T47D (cell line): ENCODE results near the gene ZNF496.
"Not testable (repeated sequence)": the region's sequence is repeated elsewhere in the genome, so short reads cannot be mapped to it uniquely, and the experiment has no call there.

ENCODE experiments used
- DNase-seq, 2 experiments: peaks; one replicate each; pipeline versions ENCODE4 v3.0.0 to v3.0.0-alpha.2; 2011 to 2012; ENCODE audit warnings: low read depth in 1 of 2, low spot score in 1 of 2
- JUND ChIP-seq: IDR thresholded peaks from 2 replicates; pipeline ENCODE4 v1.6.1; 2012; ENCODE audit warnings: low read depth
- in situ Hi-C: cut with HindIII; loops from 2 replicates; pipeline ENCODE4 v1.10.0; 2016; ENCODE audit warnings: low sequenced_read_pairs, low pct_unique_long_range_greater_than_20kb

Gene ZNF496

DNA sequence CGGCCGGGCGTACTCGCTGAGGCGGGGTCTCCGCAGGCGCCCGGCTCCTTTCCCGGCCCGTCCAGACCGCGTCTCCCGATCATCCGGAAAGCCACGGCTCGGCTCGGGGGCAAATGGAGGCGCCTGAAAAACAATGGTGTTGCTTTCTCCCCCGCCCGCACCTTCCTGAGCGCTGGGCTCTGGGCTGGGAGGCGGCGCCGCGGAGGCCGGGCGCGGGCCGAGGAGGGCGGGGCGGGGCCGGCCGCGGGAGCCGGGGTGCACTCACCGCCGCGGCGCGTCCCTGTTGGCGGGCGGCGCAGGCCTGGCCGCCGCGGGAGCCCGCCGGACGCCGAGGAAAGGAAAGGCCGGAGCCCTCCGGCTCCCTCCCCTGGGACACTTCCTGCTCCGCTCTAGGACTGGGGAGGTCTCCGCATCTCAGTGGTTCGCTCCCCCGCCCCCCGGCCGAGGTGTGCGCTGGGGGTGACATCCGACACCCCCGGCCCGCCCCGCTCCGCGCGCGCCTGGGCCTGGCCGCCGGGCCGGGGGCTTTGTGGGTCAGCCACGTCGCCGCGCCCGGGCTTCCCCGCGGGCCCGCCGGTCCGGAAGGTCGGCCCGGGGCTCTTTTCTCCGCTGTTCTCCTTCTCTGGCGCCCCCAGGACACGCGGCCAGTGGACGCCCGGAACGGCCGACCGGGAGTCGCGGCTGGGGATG is at the start of gene ZNF496:
TSS of gene ZNF496 (minus strand) at position 343 of the 690 bp plus-strand sequence. CDS start 2,289 bp downstream, outside the sequence.
- DNase-seq = peak; percentile 87 to 90
- TF ChIP-seq JUND = no peak
- in situ Hi-C loops = no loop called here

GRCh38 chr1:247378334-247379073 is 46.8 kb upstream of the ZNF496 start:
- TF ChIP-seq JUND = no peak
- no peak for DNase-seq
- in situ Hi-C loops = no loop called here

DNA sequence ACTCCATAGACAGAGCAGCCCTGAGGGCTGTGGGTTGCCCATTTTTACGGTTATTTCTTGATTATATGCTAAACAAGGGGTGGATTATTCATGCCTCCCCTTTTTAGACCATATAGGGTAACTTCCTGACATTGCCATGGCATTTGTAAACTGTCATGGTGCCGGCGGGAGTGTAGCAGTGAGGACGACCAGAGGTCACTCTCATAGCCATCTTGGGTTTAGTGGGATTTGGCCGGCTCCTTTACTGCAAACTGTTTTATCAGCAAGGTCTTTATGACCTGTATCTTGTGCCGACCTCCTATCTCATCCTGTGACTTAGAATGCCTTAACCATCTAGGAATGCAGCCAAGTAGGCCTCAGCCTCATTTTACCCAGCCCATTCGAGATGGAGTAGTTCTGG is 46.0 kb upstream of the ZNF496 start:
- DNase-seq, in situ Hi-C loops: not testable (repeated sequence)

GRCh38 chr1:247376659-247377058 is 45.0 kb upstream of the ZNF496 start:
- in situ Hi-C loops = no loop called here
- DNase-seq = no peak
- TF ChIP-seq JUND = no peak

DNA sequence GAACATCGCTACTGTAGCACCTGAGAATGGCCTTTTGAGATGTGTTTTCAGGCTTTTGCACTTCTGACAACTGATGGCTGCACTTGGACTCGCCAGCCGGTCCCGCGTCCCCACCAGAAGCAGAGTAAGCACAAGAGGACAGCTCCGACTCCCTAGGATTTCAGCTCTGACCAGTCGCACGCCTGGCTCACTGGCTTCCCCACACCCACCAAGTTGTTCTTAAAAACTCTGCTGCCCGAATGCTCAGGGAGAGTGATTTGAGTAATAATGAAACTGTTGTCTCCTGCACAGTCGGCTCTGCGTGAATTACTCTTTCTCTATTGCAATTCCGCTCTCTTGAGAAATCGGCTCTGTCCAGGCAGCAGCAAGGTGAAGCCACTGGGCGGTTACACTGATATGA is 44.1 kb upstream of the ZNF496 start:
- in situ Hi-C loops = no loop called here
- no peak for TF ChIP-seq JUND
- DNase-seq = no peak

GRCh38 chr1:247374651-247375334 is 43.1 kb upstream of the ZNF496 start:
- DNase-seq, in situ Hi-C loops: not testable (repeated sequence)

DNA sequence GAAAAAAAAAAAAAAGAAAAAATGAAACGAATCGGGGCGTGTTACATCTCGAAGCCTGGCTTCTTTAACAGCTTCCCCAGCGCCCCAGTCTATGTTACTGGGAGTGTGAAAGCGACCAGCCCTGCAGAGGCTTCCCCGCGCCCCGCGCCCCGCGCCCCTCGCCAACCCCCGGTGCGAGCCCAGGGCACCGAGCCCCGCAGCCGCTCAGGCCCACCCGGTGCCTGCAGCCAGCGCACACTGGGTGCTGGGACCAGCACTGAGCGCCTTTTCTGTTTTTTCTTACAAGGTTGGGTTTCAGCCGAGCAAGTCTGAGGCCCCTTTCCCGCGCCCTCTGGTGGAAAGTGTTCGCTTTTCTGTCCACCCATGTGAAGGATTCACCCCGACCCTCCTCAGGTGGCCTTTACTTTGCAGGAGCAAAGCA is 42.1 kb upstream of the ZNF496 start:
- peak in 1 of 2 experiments; percentile 22 for DNase-seq

DNA sequence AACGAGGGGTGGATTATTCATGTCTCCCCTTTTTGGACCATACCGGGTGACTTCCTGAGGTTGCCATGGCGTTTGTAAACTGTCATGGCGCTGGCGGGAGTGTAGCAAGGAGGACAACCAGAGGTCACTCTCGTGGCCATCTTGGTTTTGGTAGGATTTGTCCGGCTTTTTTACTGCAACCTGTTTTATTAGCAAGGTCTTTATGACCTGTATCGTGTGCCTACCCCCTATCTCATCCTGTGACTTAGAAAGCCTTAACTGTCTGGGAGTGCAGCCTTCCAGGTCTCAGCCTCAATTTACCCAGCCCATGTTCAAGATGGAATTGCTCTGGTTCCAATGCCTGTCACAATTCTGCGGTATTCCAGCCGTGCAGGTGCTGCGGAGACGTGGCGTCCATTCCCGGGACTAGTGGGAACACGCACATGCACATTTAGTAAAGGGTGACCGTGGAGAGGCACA is 40.2 kb upstream of the ZNF496 start:
- TF ChIP-seq JUND = no peak
- DNase-seq = no peak
- in situ Hi-C loops = no loop called here

More for the DNA sequence above, 42.1 kb upstream of the ZNF496 start:
- in situ Hi-C loops = no loop called here
- TF ChIP-seq JUND = no peak

- in situ Hi-C loops = no loop called here
Measured at GRCh38 chr1:247370786-247371732, 39.4 kb upstream of the ZNF496 start.

GRCh38 chr1:247368490-247369145 is 37.0 kb upstream of the ZNF496 start:
- DNase-seq = no peak
- TF ChIP-seq JUND = no peak
- in situ Hi-C loops = no loop called here

More at GRCh38 chr1:247370786-247371732, 39.4 kb upstream of the ZNF496 start:
- no peak for TF ChIP-seq JUND
- DNase-seq = no peak

DNA sequence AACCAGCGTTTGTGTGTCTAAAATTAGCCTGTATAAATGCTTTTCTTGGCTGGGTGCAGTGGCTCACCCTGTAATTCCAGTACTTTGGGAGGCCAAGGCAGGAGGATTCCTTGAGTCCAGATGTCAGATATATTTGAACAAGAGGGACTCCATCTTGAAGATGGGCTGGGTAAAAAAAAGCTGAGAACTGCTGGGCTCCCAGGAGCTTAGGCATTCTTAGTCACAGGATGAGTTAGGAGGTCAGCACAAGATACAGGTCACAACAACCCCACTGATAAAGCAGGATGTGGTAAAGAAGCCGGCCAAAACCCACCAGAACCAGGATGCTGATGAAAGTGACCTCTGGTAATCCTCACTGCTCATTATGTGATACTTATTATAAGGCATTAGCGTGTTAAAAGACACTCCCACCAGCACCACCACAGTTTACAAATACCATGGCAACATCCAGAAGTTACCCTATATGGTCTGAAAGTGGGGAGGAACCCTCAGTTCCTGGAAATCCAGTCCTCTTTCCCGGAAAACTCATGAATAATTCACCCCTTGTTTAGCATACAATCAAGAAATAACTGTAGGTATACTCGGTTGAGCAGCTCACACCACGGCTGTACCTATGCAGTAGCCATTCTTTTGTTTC is 36.2 kb upstream of the ZNF496 start:
- TF ChIP-seq JUND = no peak
- in situ Hi-C loops = no loop called here
- DNase-seq = no peak
